ENCODE measurements around the gene MYO1B. TPM values are rescaled to one million over a fixed set of nuclear protein-coding genes. Genes with fewer than 3 reads are reported as not detected.

The MYO1B gene
- total RNA-seq, 1 experiment from 2014 or later = 241 TPM

DNA sequence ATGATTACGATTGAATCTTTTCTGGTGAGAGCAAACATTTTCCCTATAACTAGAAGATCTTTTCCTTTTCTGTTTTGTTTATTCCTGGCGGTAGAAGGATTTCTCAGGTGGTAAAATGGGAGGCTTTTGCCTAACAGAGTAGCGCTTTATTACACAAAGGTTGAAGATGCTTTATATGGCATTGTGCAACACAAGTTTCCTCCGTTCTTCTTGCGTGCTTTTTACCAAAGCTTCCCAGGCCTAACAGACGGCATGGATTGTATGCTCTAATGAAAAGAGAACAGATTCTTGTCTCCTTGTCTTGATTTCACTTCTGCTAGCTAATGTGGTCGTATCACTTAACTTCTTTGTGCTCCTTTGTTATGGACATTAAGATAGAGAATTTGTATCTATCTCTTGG, 43.8 kb downstream of the MYO1B start:
- TF ChIP-seq, protein P1, sequence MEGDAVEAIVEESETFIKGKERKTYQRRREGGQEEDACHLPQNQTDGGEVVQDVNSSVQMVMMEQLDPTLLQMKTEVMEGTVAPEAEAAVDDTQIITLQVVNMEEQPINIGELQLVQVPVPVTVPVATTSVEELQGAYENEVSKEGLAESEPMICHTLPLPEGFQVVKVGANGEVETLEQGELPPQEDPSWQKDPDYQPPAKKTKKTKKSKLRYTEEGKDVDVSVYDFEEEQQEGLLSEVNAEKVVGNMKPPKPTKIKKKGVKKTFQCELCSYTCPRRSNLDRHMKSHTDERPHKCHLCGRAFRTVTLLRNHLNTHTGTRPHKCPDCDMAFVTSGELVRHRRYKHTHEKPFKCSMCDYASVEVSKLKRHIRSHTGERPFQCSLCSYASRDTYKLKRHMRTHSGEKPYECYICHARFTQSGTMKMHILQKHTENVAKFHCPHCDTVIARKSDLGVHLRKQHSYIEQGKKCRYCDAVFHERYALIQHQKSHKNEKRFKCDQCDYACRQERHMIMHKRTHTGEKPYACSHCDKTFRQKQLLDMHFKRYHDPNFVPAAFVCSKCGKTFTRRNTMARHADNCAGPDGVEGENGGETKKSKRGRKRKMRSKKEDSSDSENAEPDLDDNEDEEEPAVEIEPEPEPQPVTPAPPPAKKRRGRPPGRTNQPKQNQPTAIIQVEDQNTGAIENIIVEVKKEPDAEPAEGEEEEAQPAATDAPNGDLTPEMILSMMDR (IDR thresholded peaks at IDR 0.05; ENCODE audit: unreplicated experiment) = no peak
- no TSS peak for BruUV-seq (replicated peaks)
- Mint-ChIP-seq H3K27ac (ENCODE audit: low read depth, unreplicated experiment) (no peak overlapping the region), H3K4me3 (ENCODE audit: unreplicated experiment) (no peak overlapping the region), H3K9me3 (ENCODE audit: unreplicated experiment) (no peaks in the 10 kb centered on the region), H3K36me3 (ENCODE audit: insufficient read depth, unreplicated experiment) (peaks cover 28% of the 10 kb centered on the region), H3K27me3 (ENCODE audit: insufficient read depth, unreplicated experiment) (no peaks in the 10 kb centered on the region), H3K4me1 (ENCODE audit: insufficient read depth, unreplicated experiment) (peaks cover 13% of the 10 kb centered on the region)
- DNase-seq (ENCODE audit: unreplicated experiment) = no peak
- ChIA-PET POLR2A (interaction anchor here (1.8 kb wide), 1 partner anchor 11 kb away, joined by 6 read pairs; no protein-coding TSS in a partner anchor), CTCF (interaction anchor here (1.5 to 2.0 kb wide), 2 partner anchors 11 to 14 kb away, joined by 4 to 5 read pairs; no protein-coding TSS in a partner anchor)
- intact Hi-C loops (cut with micrococcal nuclease) = no loop called here

DNA sequence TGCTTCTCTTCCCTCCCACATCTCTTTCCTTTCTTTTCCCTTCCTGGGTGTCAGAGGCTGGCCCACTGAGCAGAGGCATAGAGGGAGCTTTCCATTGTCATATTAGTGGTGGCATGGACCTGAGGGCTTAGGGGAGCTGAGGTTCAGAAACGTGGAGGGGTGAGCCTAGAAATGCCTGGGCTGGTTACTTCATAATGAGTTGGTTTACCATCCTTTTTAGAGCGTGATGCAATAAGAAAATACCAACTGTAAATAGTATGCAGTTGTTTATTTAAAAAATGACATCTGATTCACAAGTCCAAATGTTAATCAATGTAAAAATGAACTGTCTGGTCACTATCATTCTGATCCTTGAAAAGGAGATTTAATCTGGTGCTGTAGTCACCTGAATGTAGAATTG, 46.3 kb downstream of the MYO1B start:
- Mint-ChIP-seq H3K36me3 (ENCODE audit: insufficient read depth, unreplicated experiment) (peaks cover 11% of the 10 kb centered on the region), H3K27me3 (ENCODE audit: insufficient read depth, unreplicated experiment) (no peaks in the 10 kb centered on the region), H3K4me3 (ENCODE audit: unreplicated experiment) (no peak overlapping the region), H3K9me3 (ENCODE audit: unreplicated experiment) (no peaks in the 10 kb centered on the region), H3K27ac (ENCODE audit: low read depth, unreplicated experiment) (peak overlapping the region; percentile 2), H3K4me1 (ENCODE audit: insufficient read depth, unreplicated experiment) (peaks cover 22% of the 10 kb centered on the region)
- TF ChIP-seq, protein P1 (IDR thresholded peaks at IDR 0.05; ENCODE audit: unreplicated experiment) = no peak
- DNase-seq (ENCODE audit: unreplicated experiment) = no peak
- POLR2A ChIA-PET = interaction anchor here (0.6 kb wide), 1 partner anchor 119 kb away, joined by 3 read pairs; no protein-coding TSS in a partner anchor
- CTCF ChIA-PET = interaction anchor here (2.1 kb wide), 1 partner anchor 11 kb away, joined by 5 read pairs; no protein-coding TSS in a partner anchor
- intact Hi-C loops (cut with micrococcal nuclease) = no loop called here
- BruUV-seq (replicated peaks) = no TSS peak

DNA sequence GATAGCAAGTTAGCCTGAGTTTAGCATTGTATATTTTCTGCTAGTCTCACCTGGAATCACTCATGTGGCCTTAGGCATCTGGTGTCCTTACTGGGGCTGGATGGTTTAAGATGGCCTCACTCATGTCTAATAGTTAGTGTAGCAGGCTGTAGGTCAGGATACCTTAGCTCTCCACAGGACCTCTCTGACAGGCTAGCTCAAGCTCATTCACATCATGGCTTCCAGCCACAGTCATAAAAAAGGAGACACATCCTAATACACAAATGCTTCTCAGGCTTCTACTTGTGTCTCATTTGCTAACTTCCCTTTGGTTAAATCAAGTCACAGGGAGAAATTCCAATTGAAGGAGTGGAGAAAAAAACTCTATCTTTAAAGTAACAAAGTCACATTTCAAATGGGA, 47.7 kb downstream of the MYO1B start:
- POLR2A ChIA-PET = no interaction called here
- H3K27me3 Mint-ChIP-seq (ENCODE audit: insufficient read depth, unreplicated experiment) = no peaks in the 10 kb centered on the region
- H3K4me1 Mint-ChIP-seq (ENCODE audit: insufficient read depth, unreplicated experiment) = peaks cover 22% of the 10 kb centered on the region
- no TSS peak for BruUV-seq (replicated peaks)
- CTCF ChIA-PET = no interaction called here
- peaks cover 12% of the 10 kb centered on the region for H3K36me3 Mint-ChIP-seq (ENCODE audit: insufficient read depth, unreplicated experiment)
- no peak overlapping the region for H3K4me3 Mint-ChIP-seq (ENCODE audit: unreplicated experiment)
- no peak overlapping the region for H3K27ac Mint-ChIP-seq (ENCODE audit: low read depth, unreplicated experiment)
- no peaks in the 10 kb centered on the region for H3K9me3 Mint-ChIP-seq (ENCODE audit: unreplicated experiment)
- intact Hi-C loops (cut with micrococcal nuclease) = no loop called here
- DNase-seq (ENCODE audit: unreplicated experiment) = no peak
- TF ChIP-seq, protein P1 (IDR thresholded peaks at IDR 0.05; ENCODE audit: unreplicated experiment) = no peak

DNA sequence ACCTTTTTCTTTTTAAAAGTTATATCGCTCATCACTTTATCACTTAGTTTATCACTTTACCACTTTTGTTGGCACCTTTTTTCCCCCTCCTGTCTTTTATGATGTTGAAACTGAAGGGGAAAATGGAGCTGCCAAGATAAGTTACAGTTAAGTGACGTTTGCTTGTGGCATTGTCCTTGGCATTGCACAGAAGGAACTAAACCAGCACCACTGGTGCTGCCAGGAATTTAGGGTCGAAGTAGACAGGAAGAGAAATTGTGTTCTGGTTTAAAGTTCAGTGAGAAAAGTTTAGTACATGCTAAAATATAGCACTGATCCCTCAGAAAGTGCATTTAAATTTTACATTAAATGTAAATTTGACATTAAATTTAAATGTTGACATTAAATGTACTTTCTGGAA, 49.9 kb downstream of the MYO1B start:
- H3K36me3 Mint-ChIP-seq (ENCODE audit: insufficient read depth, unreplicated experiment) = peaks cover 16% of the 10 kb centered on the region
- no peak overlapping the region for H3K4me3 Mint-ChIP-seq (ENCODE audit: unreplicated experiment)
- no peaks in the 10 kb centered on the region for H3K9me3 Mint-ChIP-seq (ENCODE audit: unreplicated experiment)
- ChIA-PET CTCF (interaction anchor here (1.6 kb wide), 1 partner anchor 9 kb away, joined by 3 read pairs; no protein-coding TSS in a partner anchor), POLR2A (interaction anchor here (0.7 kb wide), 1 partner anchor 26 kb away, joined by 3 read pairs; no protein-coding TSS in a partner anchor)
- TF ChIP-seq, protein P1 (IDR thresholded peaks at IDR 0.05; ENCODE audit: unreplicated experiment) = no peak
- BruUV-seq (replicated peaks) = no TSS peak
- intact Hi-C loops (cut with micrococcal nuclease) = no loop called here
- no peak for DNase-seq (ENCODE audit: unreplicated experiment)
- no peak overlapping the region for H3K27ac Mint-ChIP-seq (ENCODE audit: low read depth, unreplicated experiment)
- H3K4me1 Mint-ChIP-seq (ENCODE audit: insufficient read depth, unreplicated experiment) = peaks cover 22% of the 10 kb centered on the region
- H3K27me3 Mint-ChIP-seq (ENCODE audit: insufficient read depth, unreplicated experiment) = no peaks in the 10 kb centered on the region

Data from MCF 10A (cell line).